HepG2 (cell line): ENCODE data around the gene SMIM1. TPM values are rescaled to one million over a fixed set of nuclear protein-coding genes. Genes with fewer than 3 reads are reported as not detected.

ENCODE experiments used
- GTF3A ChIP-seq: sonication (generic); formaldehyde crosslinking; conservative IDR thresholded peaks from 2 replicates; pipeline ENCODE4 v1.4.0; 2020; ENCODE audit warnings: mild to moderate bottlenecking, missing genetic modification reagents
- GZF1 ChIP-seq: sonication (generic); formaldehyde crosslinking; IDR thresholded peaks from 2 replicates; pipeline ENCODE4 v1.5.1; 2020; ENCODE audit warnings: mild to moderate bottlenecking, missing genetic modification reagents
- HOXA3 ChIP-seq: sonication (generic); formaldehyde crosslinking; IDR thresholded peaks from 2 replicates; pipeline ENCODE4 v1.5.0; 2020; ENCODE audit warnings: missing genetic modification reagents
- MED13 ChIP-seq: sonication (generic); formaldehyde crosslinking; IDR thresholded peaks from 2 replicates; pipeline ENCODE4 v1.5.0; 2020; ENCODE audit warnings: missing genetic modification reagents
- PAWR ChIP-seq: sonication (generic); formaldehyde crosslinking; IDR thresholded peaks from 2 replicates; pipeline ENCODE4 v1.4.0; 2020; ENCODE audit warnings: missing genetic modification reagents, mild to moderate bottlenecking, borderline replicate concordance
- SKI ChIP-seq: fragments of 450-650 bp; IDR thresholded peaks from one replicate; pipeline ENCODE4 v1.6.1; 2018; ENCODE audit warnings: mild to moderate bottlenecking; ENCODE audit not compliant: partially characterized antibody
- TEF ChIP-seq: sonication (generic); formaldehyde crosslinking; IDR thresholded peaks from 2 replicates; pipeline ENCODE4 v1.5.0; 2020; ENCODE audit warnings: missing genetic modification reagents
- TOPORS ChIP-seq: sonication (generic); formaldehyde crosslinking; IDR thresholded peaks from 2 replicates; pipeline ENCODE4 v1.8.0; 2023; ENCODE audit warnings: mild to moderate bottlenecking, missing genetic modification reagents
- ZBTB8A ChIP-seq: sonication (generic); formaldehyde crosslinking; IDR thresholded peaks from 2 replicates; pipeline ENCODE4 v1.4.0; 2020; ENCODE audit warnings: mild to moderate bottlenecking, low read depth, missing genetic modification reagents, borderline replicate concordance
- ZNF451 ChIP-seq: sonication (generic); formaldehyde crosslinking; IDR thresholded peaks from 2 replicates; pipeline ENCODE4 v1.5.0; 2020; ENCODE audit warnings: mild to moderate bottlenecking, missing genetic modification reagents
- ZNF724P ChIP-seq: sonication (generic); formaldehyde crosslinking; IDR thresholded peaks from 2 replicates; pipeline ENCODE4 v1.8.0; 2022; ENCODE audit warnings: missing genetic modification reagents, borderline replicate concordance
- polyA plus RNA-seq, 8 experiments: library from polyadenylated mRNA; depleted of rRNA in 3 of 8; stranded (reverse) in 7 of 8; unstranded in 1 of 8; fragments of >200 nt; fragmentation: Illumina TruSeq in 4 of 8; extraction: Trizol in 4 of 8; gene quantifications; 2 replicates each; pipeline versions ENCODE4 v1.2.1 to v1.2.3, GENCODE V29; 2011 to 2016; ENCODE audit warnings: low read depth in 4 of 8, missing spikeins in 1 of 8, mixed read lengths in 1 of 8; ENCODE audit not compliant: insufficient read depth in 1 of 8
- total RNA-seq, 5 experiments: library from RNA; depleted of rRNA; stranded (reverse); fragments of >200 nt; fragmentation: Illumina TruSeq; extraction: Trizol; gene quantifications; 2 replicates each; pipeline ENCODE4 v1.2.3, GENCODE V29; 2016; ENCODE audit warnings: low read depth in 1 of 5
- TF ChIP-seq, protein P1 (sequence below): sonication (generic); formaldehyde crosslinking; IDR thresholded peaks from 2 replicates; pipeline ENCODE4 v1.9.0; 2022; ENCODE audit warnings: missing genetic modification reagents, mild to moderate bottlenecking, borderline replicate concordance
- TF ChIP-seq, protein P2 (sequence below): sonication (generic); formaldehyde crosslinking; IDR thresholded peaks from 2 replicates; pipeline ENCODE4 v1.8.0; 2023; ENCODE audit warnings: mild to moderate bottlenecking, missing genetic modification reagents
- TF ChIP-seq, protein P3 (sequence below): sonication (generic); formaldehyde crosslinking; IDR thresholded peaks from 2 replicates; pipeline ENCODE4 v1.5.0; 2020; ENCODE audit warnings: missing genetic modification reagents, mild to moderate bottlenecking, borderline replicate concordance
- TF ChIP-seq, protein P4 (sequence below): sonication (generic); formaldehyde crosslinking; IDR thresholded peaks from 2 replicates; pipeline ENCODE4 v1.4.0; 2020; ENCODE audit warnings: mild to moderate bottlenecking, missing genetic modification reagents, borderline replicate concordance

The SMIM1 gene
- total and polyA plus RNA-seq, 2 of the 13 experiments (the other 11 are each of a cell fraction or from before 2014, with no cell fraction given): 12.4 to 56.3 TPM

DNA sequence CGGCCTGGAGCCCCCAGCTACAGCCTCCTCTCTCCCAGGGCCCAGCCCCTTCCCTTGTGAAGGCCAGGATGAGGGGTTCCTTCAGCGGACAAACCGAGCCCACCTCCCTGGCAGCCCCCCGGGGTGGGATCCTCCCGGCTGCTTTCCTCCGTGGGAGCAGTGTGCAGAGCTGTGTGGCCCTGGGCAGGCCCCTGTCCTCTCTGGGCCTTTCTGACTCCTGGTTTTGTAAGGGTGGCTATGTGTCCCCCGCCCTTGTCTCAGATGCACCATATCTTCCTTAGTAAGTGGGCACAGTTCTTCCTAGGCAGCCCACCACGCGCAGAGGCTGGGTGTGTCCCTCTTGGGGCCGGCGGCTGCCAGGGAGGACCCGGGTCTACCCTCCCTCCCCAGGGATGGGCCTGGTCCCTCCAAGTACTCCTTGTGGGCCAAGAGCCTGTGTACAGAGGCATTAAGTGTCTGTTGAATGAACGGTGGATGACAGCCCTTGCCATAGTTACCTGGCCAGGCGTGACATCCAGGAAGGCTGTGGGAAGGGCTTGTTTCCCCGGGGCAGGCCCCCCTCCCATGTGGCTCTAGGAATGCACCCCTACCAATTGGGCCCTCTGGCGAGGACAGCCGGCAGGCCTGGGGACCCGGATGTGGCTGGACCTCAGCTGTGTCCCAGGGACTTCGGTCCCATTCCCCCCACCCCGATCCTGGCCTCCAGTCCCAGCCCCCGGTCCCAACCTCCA is 3.8 kb downstream of the SMIM1 start (continued):
- 0 out of 2 replicates have a peak, but pooled peaks have one; percentile 33 for TF ChIP-seq ZNF724P (CRISPR knock-in tag)
- TF ChIP-seq, protein P1, sequence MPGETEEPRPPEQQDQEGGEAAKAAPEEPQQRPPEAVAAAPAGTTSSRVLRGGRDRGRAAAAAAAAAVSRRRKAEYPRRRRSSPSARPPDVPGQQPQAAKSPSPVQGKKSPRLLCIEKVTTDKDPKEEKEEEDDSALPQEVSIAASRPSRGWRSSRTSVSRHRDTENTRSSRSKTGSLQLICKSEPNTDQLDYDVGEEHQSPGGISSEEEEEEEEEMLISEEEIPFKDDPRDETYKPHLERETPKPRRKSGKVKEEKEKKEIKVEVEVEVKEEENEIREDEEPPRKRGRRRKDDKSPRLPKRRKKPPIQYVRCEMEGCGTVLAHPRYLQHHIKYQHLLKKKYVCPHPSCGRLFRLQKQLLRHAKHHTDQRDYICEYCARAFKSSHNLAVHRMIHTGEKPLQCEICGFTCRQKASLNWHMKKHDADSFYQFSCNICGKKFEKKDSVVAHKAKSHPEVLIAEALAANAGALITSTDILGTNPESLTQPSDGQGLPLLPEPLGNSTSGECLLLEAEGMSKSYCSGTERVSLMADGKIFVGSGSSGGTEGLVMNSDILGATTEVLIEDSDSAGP (CRISPR knock-in tag): 0 out of 2 replicates have a peak, but pooled peaks have one; percentile 21
- no peak for TF ChIP-seq TEF (CRISPR knock-in tag)
- no peak; the same call in 1 of the 2 replicates for TF ChIP-seq TOPORS (CRISPR knock-in tag)
- no peak for TF ChIP-seq ZNF451 (CRISPR knock-in tag)
- TF ChIP-seq PAWR (CRISPR knock-in tag): no peak
- TF ChIP-seq ZBTB8A (CRISPR knock-in tag): no peak
- no peak for TF ChIP-seq SKI
- TF ChIP-seq, protein P2, sequence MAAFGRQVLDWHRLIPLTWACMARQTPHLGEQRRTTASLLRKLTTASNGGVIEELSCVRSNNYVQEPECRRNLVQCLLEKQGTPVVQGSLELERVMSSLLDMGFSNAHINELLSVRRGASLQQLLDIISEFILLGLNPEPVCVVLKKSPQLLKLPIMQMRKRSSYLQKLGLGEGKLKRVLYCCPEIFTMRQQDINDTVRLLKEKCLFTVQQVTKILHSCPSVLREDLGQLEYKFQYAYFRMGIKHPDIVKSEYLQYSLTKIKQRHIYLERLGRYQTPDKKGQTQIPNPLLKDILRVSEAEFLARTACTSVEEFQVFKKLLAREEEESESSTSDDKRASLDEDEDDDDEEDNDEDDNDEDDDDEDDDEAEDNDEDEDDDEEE (CRISPR knock-in tag): no peak
- TF ChIP-seq GTF3A (CRISPR knock-in tag): no peak
- no peak for TF ChIP-seq GZF1
- no peak; the same call in 1 of the 2 replicates for TF ChIP-seq MED13
- TF ChIP-seq, protein P3, sequence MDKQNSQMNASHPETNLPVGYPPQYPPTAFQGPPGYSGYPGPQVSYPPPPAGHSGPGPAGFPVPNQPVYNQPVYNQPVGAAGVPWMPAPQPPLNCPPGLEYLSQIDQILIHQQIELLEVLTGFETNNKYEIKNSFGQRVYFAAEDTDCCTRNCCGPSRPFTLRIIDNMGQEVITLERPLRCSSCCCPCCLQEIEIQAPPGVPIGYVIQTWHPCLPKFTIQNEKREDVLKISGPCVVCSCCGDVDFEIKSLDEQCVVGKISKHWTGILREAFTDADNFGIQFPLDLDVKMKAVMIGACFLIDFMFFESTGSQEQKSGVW (CRISPR knock-in tag): no peak
- TF ChIP-seq, protein P4, sequence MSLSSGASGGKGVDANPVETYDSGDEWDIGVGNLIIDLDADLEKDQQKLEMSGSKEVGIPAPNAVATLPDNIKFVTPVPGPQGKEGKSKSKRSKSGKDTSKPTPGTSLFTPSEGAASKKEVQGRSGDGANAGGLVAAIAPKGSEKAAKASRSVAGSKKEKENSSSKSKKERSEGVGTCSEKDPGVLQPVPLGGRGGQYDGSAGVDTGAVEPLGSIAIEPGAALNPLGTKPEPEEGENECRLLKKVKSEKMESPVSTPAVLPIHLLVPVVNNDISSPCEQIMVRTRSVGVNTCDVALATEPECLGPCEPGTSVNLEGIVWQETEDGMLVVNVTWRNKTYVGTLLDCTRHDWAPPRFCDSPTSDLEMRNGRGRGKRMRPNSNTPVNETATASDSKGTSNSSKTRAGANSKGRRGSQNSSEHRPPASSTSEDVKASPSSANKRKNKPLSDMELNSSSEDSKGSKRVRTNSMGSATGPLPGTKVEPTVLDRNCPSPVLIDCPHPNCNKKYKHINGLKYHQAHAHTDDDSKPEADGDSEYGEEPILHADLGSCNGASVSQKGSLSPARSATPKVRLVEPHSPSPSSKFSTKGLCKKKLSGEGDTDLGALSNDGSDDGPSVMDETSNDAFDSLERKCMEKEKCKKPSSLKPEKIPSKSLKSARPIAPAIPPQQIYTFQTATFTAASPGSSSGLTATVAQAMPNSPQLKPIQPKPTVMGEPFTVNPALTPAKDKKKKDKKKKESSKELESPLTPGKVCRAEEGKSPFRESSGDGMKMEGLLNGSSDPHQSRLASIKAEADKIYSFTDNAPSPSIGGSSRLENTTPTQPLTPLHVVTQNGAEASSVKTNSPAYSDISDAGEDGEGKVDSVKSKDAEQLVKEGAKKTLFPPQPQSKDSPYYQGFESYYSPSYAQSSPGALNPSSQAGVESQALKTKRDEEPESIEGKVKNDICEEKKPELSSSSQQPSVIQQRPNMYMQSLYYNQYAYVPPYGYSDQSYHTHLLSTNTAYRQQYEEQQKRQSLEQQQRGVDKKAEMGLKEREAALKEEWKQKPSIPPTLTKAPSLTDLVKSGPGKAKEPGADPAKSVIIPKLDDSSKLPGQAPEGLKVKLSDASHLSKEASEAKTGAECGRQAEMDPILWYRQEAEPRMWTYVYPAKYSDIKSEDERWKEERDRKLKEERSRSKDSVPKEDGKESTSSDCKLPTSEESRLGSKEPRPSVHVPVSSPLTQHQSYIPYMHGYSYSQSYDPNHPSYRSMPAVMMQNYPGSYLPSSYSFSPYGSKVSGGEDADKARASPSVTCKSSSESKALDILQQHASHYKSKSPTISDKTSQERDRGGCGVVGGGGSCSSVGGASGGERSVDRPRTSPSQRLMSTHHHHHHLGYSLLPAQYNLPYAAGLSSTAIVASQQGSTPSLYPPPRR (CRISPR knock-in tag): no peak
- TF ChIP-seq HOXA3 (CRISPR knock-in tag): no peak
